Measurements from ENCODE around the gene OR2B2.

The OR2B2 gene

GRCh38 chr6:27864906-27865849 lies 47.0 kb downstream of the OR2B2 start:
- H3K27me3 ChIP-seq (replicated peaks in 2 of 5; ENCODE audit: control insufficient read depth in 4 of 5, insufficient read depth in 5 of 5, low read length in 4 of 5) = no peaks in the 10 kb centered on the region
- H3K9me3 ChIP-seq (ENCODE audit: control extremely low read depth in 1 of 5, control insufficient read depth in 4 of 5, insufficient read depth in 2 of 5, low read depth in 1 of 5, low read length in 4 of 5) = no peaks in the 10 kb centered on the region
- WGBS (ENCODE audit: insufficient coverage) = under 1% methylated on average over 56 of the region's 58 CpGs
- H3K4me3 ChIP-seq (ENCODE audit: control insufficient read depth in 1 of 7, extremely low read depth in 1 of 7, insufficient read depth in 4 of 7, low read depth in 2 of 7, low read length in 6 of 7) = peak overlapping the region; percentile 72 to 93 (median 82)
- ChIA-PET POLR2A (interaction anchor here (0.5 to 11.2 kb wide), 10 partner anchors 16 to 1843 kb away, joined by 3 to 209 read pairs (median 4); partner anchors contain the start of gene ZNF165), CTCF (interaction anchor here (0.9 to 10.6 kb wide), 5 partner anchors 28 to 656 kb away, joined by 3 to 191 read pairs (median 12); a partner anchor contains a TSS)
- peaks cover 16 to 55% (median 35%) of the 10 kb centered on the region in 4 experiments for H3K4me1 ChIP-seq (ENCODE audit: control extremely low read depth in 1 of 4, control insufficient read depth in 4 of 4, insufficient read depth in 4 of 4, low read length in 3 of 4)
- H3K27ac ChIP-seq (ENCODE audit: insufficient read depth in 1 of 2, low read depth in 1 of 2, low read length in 2 of 2, poor library complexity in 1 of 2, severe bottlenecking in 2 of 2) = peak overlapping the region; percentile 65 to 80
- H3K36me3 ChIP-seq (ENCODE audit: control insufficient read depth in 4 of 4, insufficient read depth in 4 of 4, low read length in 3 of 4) = no peaks in the 10 kb centered on the region
- peak; percentile 99 for DNase-seq

GRCh38 chr6:27863962-27864905 lies 48.0 kb downstream of the OR2B2 start:
- peaks cover 16 to 51% (median 34%) of the 10 kb centered on the region in 4 experiments for H3K4me1 ChIP-seq (ENCODE audit: control extremely low read depth in 1 of 4, control insufficient read depth in 4 of 4, insufficient read depth in 4 of 4, low read length in 3 of 4)
- no peaks in the 10 kb centered on the region for H3K36me3 ChIP-seq (ENCODE audit: control insufficient read depth in 4 of 4, insufficient read depth in 4 of 4, low read length in 3 of 4)
- H3K9me3 ChIP-seq (ENCODE audit: control extremely low read depth in 1 of 5, control insufficient read depth in 4 of 5, insufficient read depth in 2 of 5, low read depth in 1 of 5, low read length in 4 of 5) = no peaks in the 10 kb centered on the region
- no peaks in the 10 kb centered on the region for H3K27me3 ChIP-seq (replicated peaks in 2 of 5; ENCODE audit: control insufficient read depth in 4 of 5, insufficient read depth in 5 of 5, low read length in 4 of 5)
- ChIA-PET POLR2A (interaction anchor here (0.5 to 11.2 kb wide), 9 partner anchors 15 to 1842 kb away, joined by 3 to 209 read pairs (median 4); partner anchors contain the start of gene ZNF165), CTCF (interaction anchor here (3.1 to 10.6 kb wide), 3 partner anchors 27 to 44 kb away, joined by 12 to 191 read pairs (median 32); a partner anchor contains a TSS)
- WGBS (ENCODE audit: insufficient coverage) = 36% methylated on average over 25 of the region's 51 CpGs
- peak; percentile 20 to 65 (median 65) for DNase-seq
- H3K27ac ChIP-seq (ENCODE audit: insufficient read depth in 1 of 2, low read depth in 1 of 2, low read length in 2 of 2, poor library complexity in 1 of 2, severe bottlenecking in 2 of 2) = peak overlapping the region; percentile 65 to 80
- H3K4me3 ChIP-seq (ENCODE audit: control insufficient read depth in 1 of 7, extremely low read depth in 1 of 7, insufficient read depth in 4 of 7, low read depth in 2 of 7, low read length in 6 of 7) = peak overlapping the region; percentile 72 to 93 (median 82)

DNA sequence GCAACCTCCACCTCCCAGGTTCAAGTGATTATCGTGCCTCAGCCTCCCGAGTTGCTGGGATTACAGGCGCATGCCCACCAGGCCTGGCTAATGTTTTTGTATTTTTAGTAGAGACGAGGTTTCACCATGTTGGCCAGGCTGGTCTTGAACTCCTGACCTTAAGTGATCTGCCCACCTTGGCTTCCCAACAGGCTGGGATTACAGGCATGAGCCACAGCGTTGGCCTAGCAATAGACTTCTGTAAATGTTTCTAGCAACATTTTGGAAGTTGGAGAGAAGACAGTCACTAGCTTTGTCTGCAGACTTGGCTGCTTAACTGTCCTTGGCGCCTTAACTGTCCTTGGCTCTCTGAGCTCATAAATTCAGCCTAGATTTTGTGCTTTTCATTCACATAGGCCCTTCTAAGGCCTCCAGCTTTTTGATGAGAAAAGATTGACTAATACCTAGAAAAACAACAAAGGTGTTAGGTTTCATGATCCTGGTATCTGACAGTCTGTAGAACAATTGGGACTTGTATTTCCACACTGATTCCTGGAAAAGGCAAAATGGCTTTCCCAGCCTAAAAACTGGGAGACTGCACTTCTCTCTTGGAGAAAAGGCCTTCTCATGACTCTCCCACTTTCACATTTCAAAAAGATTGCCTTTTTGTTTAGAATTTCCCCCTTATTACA lies 49.7 kb downstream of the OR2B2 start:
- ChIA-PET CTCF (interaction anchor here (0.9 to 3.6 kb wide), 3 partner anchors 12 to 26 kb away, joined by 3 to 32 read pairs (median 3); a partner anchor contains a TSS), POLR2A (interaction anchor here (0.9 kb wide), 1 partner anchor 24 kb away, joined by 3 read pairs; a partner anchor contains a TSS)
- no peak overlapping the region for H3K4me3 ChIP-seq (ENCODE audit: control insufficient read depth in 1 of 7, extremely low read depth in 1 of 7, insufficient read depth in 4 of 7, low read depth in 2 of 7, low read length in 6 of 7)
- no peaks in the 10 kb centered on the region for H3K27me3 ChIP-seq (replicated peaks in 2 of 5; ENCODE audit: control insufficient read depth in 4 of 5, insufficient read depth in 5 of 5, low read length in 4 of 5)
- no peak overlapping the region for H3K27ac ChIP-seq (ENCODE audit: insufficient read depth in 1 of 2, low read depth in 1 of 2, low read length in 2 of 2, poor library complexity in 1 of 2, severe bottlenecking in 2 of 2)
- no peak for DNase-seq
- H3K36me3 ChIP-seq (ENCODE audit: control insufficient read depth in 4 of 4, insufficient read depth in 4 of 4, low read length in 3 of 4) = no peaks in the 10 kb centered on the region
- no peaks in the 10 kb centered on the region for H3K9me3 ChIP-seq (ENCODE audit: control extremely low read depth in 1 of 5, control insufficient read depth in 4 of 5, insufficient read depth in 2 of 5, low read depth in 1 of 5, low read length in 4 of 5)
- peaks cover 10 to 38% (median 28%) of the 10 kb centered on the region in 4 experiments for H3K4me1 ChIP-seq (ENCODE audit: control extremely low read depth in 1 of 4, control insufficient read depth in 4 of 4, insufficient read depth in 4 of 4, low read length in 3 of 4)
- 96% methylated on average over 3 of the region's 6 CpGs for WGBS (ENCODE audit: insufficient coverage)

GRCh38 chr6:27861861-27862260 lies 50.3 kb downstream of the OR2B2 start:
- DNase-seq = no peak
- ChIA-PET POLR2A (interaction anchor here (0.9 kb wide), 1 partner anchor 23 kb away, joined by 3 read pairs; a partner anchor contains a TSS), CTCF (interaction anchor here (0.7 to 1.1 kb wide), 3 partner anchors 11 to 28 kb away, joined by 3 read pairs; no protein-coding TSS in a partner anchor)
- Histone ChIP-seq H3K27ac (ENCODE audit: insufficient read depth in 1 of 2, low read depth in 1 of 2, low read length in 2 of 2, poor library complexity in 1 of 2, severe bottlenecking in 2 of 2) (no peak overlapping the region), H3K9me3 (ENCODE audit: control extremely low read depth in 1 of 5, control insufficient read depth in 4 of 5, insufficient read depth in 2 of 5, low read depth in 1 of 5, low read length in 4 of 5) (no peaks in the 10 kb centered on the region), H3K27me3 (replicated peaks in 2 of 5; ENCODE audit: control insufficient read depth in 4 of 5, insufficient read depth in 5 of 5, low read length in 4 of 5) (no peaks in the 10 kb centered on the region), H3K4me3 (ENCODE audit: control insufficient read depth in 1 of 7, extremely low read depth in 1 of 7, insufficient read depth in 4 of 7, low read depth in 2 of 7, low read length in 6 of 7) (no peak overlapping the region), H3K36me3 (ENCODE audit: control insufficient read depth in 4 of 4, insufficient read depth in 4 of 4, low read length in 3 of 4) (no peaks in the 10 kb centered on the region), H3K4me1 (ENCODE audit: control extremely low read depth in 1 of 4, control insufficient read depth in 4 of 4, insufficient read depth in 4 of 4, low read length in 3 of 4) (peaks cover 10 to 37% (median 23%) of the 10 kb centered on the region in 4 experiments)

DNA sequence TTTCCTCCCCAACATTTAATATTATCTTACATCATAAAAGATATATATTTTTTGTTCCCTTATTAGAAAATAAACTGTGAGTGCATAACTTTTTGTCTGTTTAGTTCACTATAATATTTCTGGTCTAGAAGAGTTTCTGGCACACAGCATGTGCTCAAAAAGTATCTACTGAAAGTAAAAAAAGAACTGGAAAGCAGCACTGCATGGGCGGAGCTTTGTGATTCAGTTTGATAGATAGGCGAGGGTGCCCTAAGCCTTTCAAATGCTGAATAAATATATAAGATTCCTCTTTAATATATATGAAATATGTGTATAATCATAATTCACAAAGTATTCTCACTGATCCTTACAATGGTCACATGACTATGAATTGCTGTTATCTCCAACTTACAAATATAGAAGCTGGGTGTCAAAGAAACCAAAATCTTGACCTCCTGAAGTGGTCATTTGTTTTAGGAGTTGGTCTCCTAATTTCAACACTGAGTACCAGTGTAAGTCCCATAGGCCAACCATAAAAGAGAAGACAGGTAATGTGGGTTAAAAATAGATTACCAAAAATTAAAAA lies 50.8 kb downstream of the OR2B2 start:
- H3K4me3 ChIP-seq (ENCODE audit: control insufficient read depth in 1 of 7, extremely low read depth in 1 of 7, insufficient read depth in 4 of 7, low read depth in 2 of 7, low read length in 6 of 7) = no peak overlapping the region
- peaks cover 7 to 32% (median 18%) of the 10 kb centered on the region in 4 experiments for H3K4me1 ChIP-seq (ENCODE audit: control extremely low read depth in 1 of 4, control insufficient read depth in 4 of 4, insufficient read depth in 4 of 4, low read length in 3 of 4)
- H3K36me3 ChIP-seq (ENCODE audit: control insufficient read depth in 4 of 4, insufficient read depth in 4 of 4, low read length in 3 of 4) = no peaks in the 10 kb centered on the region
- DNase-seq = no peak
- WGBS (ENCODE audit: insufficient coverage) = no CpG with 5 or more reads among the region's 2 CpGs
- CTCF ChIA-PET = interaction anchor here (0.7 to 1.1 kb wide), 3 partner anchors 11 to 27 kb away, joined by 3 read pairs; no protein-coding TSS in a partner anchor
- no peaks in the 10 kb centered on the region for H3K9me3 ChIP-seq (ENCODE audit: control extremely low read depth in 1 of 5, control insufficient read depth in 4 of 5, insufficient read depth in 2 of 5, low read depth in 1 of 5, low read length in 4 of 5)
- POLR2A ChIA-PET = no interaction called here
- no peaks in the 10 kb centered on the region for H3K27me3 ChIP-seq (replicated peaks in 2 of 5; ENCODE audit: control insufficient read depth in 4 of 5, insufficient read depth in 5 of 5, low read length in 4 of 5)
- no peak overlapping the region for H3K27ac ChIP-seq (ENCODE audit: insufficient read depth in 1 of 2, low read depth in 1 of 2, low read length in 2 of 2, poor library complexity in 1 of 2, severe bottlenecking in 2 of 2)

Data from common myeloid progenitor, CD34-positive (primary cell).